ENCODE results near the gene QPCT. TPM values are rescaled to one million over a fixed set of nuclear protein-coding genes. Genes with fewer than 3 reads are reported as not detected.

The QPCT gene
- total RNA-seq, 1 experiment from 2014 or later, result not detected

GRCh38 chr2:37366773-37367172, 22.3 kb downstream of the QPCT start:
- no peaks in the 10 kb centered on the region for H4K20me1 ChIP-seq (ENCODE audit: control insufficient read depth, insufficient read depth, insufficient read length)
- H3K9ac ChIP-seq (ENCODE audit: extremely low read depth, insufficient read length, low read length), result no peak overlapping the region
- H2BK5ac ChIP-seq (ENCODE audit: insufficient read length, low read length), result no peak overlapping the region
- no peak overlapping the region for H3K23ac ChIP-seq (ENCODE audit: insufficient read length, low read depth, low read length)
- Mint-ChIP-seq H3K4me3 (no peak overlapping the region), H3K4me1 (no peaks in the 10 kb centered on the region), H3K36me3 (ENCODE audit: insufficient read depth in 1 of 3, low read depth in 3 of 3) (no peaks in the 10 kb centered on the region), H3K27me3 (ENCODE audit: low read depth) (no peaks in the 10 kb centered on the region), H3K9me3 (no peaks in the 10 kb centered on the region), H3K27ac (no peak overlapping the region)
- H2BK15ac ChIP-seq (ENCODE audit: low read depth, low read length), result no peak overlapping the region
- H4K8ac ChIP-seq (replicated peaks; ENCODE audit: insufficient read length, low read depth, low read length), result no peak overlapping the region
- no peaks in the 10 kb centered on the region for H3K79me2 ChIP-seq (ENCODE audit: insufficient read depth, low read length)
- no peaks in the 10 kb centered on the region for H3K79me1 ChIP-seq (ENCODE audit: insufficient read depth, low read depth, low read length, poor library complexity, severe bottlenecking)
- H3K14ac ChIP-seq (ENCODE audit: insufficient read depth, low read length), result no peak overlapping the region
- H4K5ac ChIP-seq (ENCODE audit: insufficient read length, low read depth, low read length), result no peak overlapping the region
- H3K56ac ChIP-seq (ENCODE audit: insufficient read length, low read depth, low read length), result no peak overlapping the region
- no peak for TF ChIP-seq CTCF (conservative IDR thresholded peaks at IDR 0.05)
- no peak overlapping the region for H3T11ph ChIP-seq (ENCODE audit: low read length)
- H3K4me1 ChIP-seq (ENCODE audit: insufficient read depth, low read length), result no peaks in the 10 kb centered on the region; the same call in 1 of the 2 replicates
- H3K23me2 ChIP-seq (ENCODE audit: insufficient read length, low read depth, low read length, poor library complexity, severe bottlenecking), result no peaks in the 10 kb centered on the region
- no peak overlapping the region for H3K27ac ChIP-seq (ENCODE audit: insufficient read length, low read depth, low read length)
- no peak overlapping the region for H2AFZ ChIP-seq (ENCODE audit: low read length)
- no peak overlapping the region for H3K4me2 ChIP-seq (ENCODE audit: insufficient read depth, insufficient read length, low read length)
- H2AK5ac ChIP-seq (ENCODE audit: insufficient read length, low read length), result no peak overlapping the region
- no peaks in the 10 kb centered on the region for H3K9me3 ChIP-seq (ENCODE audit: control insufficient read depth, low read depth, low read length)
- WGBS (ENCODE audit: extremely low coverage, insufficient read length, low lambda C conversion rate), result no CpG with 5 or more reads among the region's 4 CpGs
- no peak overlapping the region for H4K91ac ChIP-seq (ENCODE audit: insufficient read length, low read depth, low read length)
- no peak overlapping the region for H3K4ac ChIP-seq (ENCODE audit: low read depth, low read length)
- no peaks in the 10 kb centered on the region for H3K27me3 ChIP-seq (ENCODE audit: insufficient read depth, low read length)
- no peak overlapping the region for H3K18ac ChIP-seq (ENCODE audit: insufficient read length, low read depth, low read length)
- no peak overlapping the region for H2BK120ac ChIP-seq (ENCODE audit: low read depth, low read length, poor library complexity, severe bottlenecking)
- no peak for DNase-seq
- no peak overlapping the region for H2BK20ac ChIP-seq (ENCODE audit: low read depth, low read length, poor library complexity, severe bottlenecking)
- no peak overlapping the region for H2BK12ac ChIP-seq (ENCODE audit: insufficient read length, low read depth, low read length)

Data from H9 (cell line).